ENCODE measurements around the gene PAX4.

PAX4 gene

DNA sequence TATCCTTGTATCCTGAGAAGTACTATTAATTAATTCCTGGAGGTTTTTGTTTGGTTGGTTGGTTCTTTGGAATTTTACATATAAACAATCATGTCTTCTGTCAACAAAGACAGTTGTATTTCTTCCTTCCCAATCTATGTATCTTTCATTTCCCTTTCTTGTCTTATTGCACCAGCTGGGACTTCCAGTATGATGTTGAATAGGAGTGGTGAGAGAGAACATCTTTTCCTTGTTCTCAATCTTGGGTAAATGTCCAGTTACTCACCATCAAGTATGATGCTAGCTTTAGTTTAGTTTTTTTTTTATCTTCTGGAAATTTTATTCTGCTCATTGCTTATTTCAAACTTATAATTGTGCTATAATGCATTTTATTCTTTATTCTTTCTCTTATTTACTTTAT lies 7.4 kb upstream of the PAX4 start:
- no peak for DNase-seq (ENCODE audit: low read depth)
- TF ChIP-seq, protein P1, sequence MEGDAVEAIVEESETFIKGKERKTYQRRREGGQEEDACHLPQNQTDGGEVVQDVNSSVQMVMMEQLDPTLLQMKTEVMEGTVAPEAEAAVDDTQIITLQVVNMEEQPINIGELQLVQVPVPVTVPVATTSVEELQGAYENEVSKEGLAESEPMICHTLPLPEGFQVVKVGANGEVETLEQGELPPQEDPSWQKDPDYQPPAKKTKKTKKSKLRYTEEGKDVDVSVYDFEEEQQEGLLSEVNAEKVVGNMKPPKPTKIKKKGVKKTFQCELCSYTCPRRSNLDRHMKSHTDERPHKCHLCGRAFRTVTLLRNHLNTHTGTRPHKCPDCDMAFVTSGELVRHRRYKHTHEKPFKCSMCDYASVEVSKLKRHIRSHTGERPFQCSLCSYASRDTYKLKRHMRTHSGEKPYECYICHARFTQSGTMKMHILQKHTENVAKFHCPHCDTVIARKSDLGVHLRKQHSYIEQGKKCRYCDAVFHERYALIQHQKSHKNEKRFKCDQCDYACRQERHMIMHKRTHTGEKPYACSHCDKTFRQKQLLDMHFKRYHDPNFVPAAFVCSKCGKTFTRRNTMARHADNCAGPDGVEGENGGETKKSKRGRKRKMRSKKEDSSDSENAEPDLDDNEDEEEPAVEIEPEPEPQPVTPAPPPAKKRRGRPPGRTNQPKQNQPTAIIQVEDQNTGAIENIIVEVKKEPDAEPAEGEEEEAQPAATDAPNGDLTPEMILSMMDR (conservative IDR thresholded peaks at IDR 0.05; ENCODE audit: low read depth, low read length) = no peak
- no peak overlapping the region for H3K4me3 ChIP-seq (ENCODE audit: low read length)

DNA sequence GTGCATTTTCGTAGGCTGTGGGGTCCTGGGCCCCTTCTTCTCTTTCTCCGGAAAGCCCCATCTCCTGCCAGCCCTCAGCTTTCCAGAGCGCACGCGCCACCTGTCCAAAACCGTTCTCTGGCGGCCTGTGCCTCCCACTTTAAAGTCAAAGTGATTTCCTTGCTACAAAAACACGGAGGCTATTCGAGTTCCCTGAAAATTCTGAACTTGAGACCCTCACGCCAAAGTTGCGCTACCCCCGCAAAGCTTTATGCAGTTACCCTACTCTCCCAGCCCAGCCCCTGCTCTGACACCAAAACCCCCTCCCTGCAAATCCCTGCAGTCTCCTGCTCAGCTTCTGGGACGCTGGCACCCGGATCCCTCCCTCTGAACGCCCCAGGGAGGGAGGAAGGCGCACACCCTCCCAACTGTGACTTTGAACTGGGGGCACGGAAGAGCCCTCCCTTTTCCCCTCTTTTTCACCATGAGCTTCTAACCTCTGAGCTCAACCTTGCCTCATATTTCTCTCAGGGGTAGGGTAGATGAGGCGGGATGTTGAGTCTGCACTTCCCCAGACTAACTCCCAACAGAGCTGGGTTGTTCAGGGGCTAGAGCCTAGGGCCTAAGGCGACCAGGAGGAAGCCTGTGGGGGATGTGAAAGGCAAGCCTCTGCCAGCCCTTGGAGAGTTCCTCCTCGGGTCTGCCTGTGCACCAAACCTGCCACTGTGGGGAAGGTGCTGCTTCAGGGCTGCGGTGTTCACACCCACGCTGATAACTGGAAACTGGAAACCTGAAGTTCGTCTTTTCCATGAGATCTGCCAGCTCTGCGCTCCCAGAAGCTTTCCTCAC lies 2.7 kb upstream of the PAX4 start:
- H3K4me3 ChIP-seq (ENCODE audit: low read length) = no peak overlapping the region
- TF ChIP-seq, protein P1 (conservative IDR thresholded peaks at IDR 0.05; ENCODE audit: low read depth, low read length) = no peak

DNA sequence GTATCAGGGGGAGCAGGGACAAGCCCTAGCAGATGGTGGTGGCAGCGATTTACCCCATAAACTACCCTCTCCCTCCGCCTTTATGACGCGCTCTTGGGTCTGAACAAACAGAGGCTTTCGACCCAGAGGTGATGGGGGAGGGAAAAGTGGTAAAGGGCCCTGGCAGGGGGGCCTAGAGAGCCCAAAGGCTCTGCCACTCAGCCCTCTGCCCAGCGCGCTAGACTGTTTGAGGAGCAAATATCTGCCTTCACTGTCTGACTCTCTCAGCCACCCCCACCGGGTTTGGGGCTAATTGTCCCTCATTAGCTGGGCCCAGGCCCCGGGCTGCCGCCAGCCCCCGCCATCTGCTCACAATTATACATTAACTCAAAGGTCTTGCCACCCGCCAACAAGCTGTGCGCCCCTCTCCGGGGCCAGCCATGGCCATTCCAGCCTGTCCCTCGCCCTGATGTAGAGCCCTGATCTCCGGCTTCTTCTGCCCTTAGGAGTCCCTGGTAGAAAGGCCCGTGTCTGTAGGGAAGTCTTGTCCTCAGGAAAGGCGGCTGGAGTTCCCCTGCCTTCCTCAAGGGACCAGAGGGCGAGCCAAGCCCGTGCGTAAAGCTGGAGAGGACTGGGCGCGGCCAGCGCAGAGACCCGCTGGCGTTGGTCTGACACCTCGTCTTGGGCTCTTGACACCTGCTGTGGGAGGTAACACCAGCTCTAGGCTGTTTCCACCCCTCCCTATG lies 1.9 kb upstream of the PAX4 start:
- TF ChIP-seq, protein P1 (conservative IDR thresholded peaks at IDR 0.05; ENCODE audit: low read depth, low read length) = no peak
- DNase-seq (ENCODE audit: low read depth) = no peak
- H3K4me3 ChIP-seq (ENCODE audit: low read length) = no peak overlapping the region

More for the DNA sequence above, 2.7 kb upstream of the PAX4 start:
- no peak for DNase-seq (ENCODE audit: low read depth)

DNA sequence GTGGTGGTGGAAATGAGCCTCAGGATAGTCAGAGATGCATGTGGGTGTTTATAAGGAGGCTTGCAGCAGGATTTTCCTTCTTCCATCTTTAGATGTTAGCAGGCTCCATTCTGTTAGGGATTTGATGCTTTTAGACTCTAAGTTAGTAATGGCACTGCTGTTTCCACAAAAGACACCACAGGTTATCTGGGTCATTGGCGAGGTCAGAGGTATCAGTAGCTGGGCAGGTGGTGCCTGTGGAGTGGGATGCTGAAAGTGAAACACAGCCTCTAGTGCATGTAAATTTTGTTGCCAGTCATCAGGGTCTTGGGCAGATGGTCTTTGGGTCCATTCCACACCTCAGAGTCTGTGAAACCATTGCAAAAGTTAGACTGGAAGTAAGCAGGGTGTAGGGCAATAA lies 833 bp upstream of the PAX4 start:
- TF ChIP-seq, protein P1 (conservative IDR thresholded peaks at IDR 0.05; ENCODE audit: low read depth, low read length) = no peak
- DNase-seq (ENCODE audit: low read depth) = no peak
- H3K4me3 ChIP-seq (ENCODE audit: low read length) = no peak overlapping the region

DNA sequence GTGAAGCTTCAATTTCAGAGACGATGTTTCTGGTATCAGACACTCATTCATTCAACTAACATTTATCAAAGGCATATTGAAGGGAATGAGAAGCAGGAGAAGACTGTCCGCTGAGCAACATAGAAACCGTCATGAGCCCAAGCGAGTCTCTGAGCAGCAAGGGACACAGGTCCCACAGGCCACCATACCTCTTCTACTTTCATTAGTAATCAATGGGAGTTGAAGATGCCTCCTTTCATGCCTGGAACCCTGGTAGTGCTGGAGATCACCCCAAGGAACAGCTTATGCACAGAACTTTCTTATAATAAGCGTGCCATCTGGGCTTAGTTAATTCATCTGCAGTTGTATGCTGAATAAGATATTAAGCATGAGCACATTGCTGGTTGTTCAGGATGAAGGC lies 1.2 kb downstream of the PAX4 start:
- no peak overlapping the region for H3K4me3 ChIP-seq (ENCODE audit: low read length)

DNA sequence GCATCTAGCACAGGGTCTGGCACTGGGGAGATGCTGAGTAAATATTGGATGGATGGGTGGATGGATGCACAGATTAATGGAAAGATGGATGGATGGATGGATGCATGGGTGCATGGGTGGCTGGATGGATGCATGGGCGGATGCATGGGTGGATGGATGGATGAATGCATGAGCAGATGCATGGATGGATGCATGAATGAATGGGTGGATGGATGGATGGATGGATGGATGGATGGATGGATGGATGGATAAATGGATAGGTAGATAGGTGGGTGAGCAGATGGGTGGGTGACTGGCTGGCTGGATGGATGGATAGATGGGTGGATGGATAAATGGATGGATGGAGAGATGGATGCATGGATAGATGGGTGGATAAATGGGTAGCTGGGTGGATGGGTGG lies 5.7 kb downstream of the PAX4 start:
- H3K4me3 ChIP-seq (ENCODE audit: low read length) = no peak overlapping the region
- TF ChIP-seq, protein P1 (conservative IDR thresholded peaks at IDR 0.05; ENCODE audit: low read depth, low read length) = no peak
- no peak for DNase-seq (ENCODE audit: low read depth)

More for the DNA sequence above, 1.2 kb downstream of the PAX4 start:
- no peak for DNase-seq (ENCODE audit: low read depth)
- TF ChIP-seq, protein P1 (conservative IDR thresholded peaks at IDR 0.05; ENCODE audit: low read depth, low read length) = no peak
